Suppressor macrophage (primary cell): ENCODE data around the gene PEG3.

Experiments
- DNase-seq, 4 experiments: peaks; one replicate each; pipeline ENCODE4 v3.0.0-alpha.2; 2020 to 2022

Gene PEG3

GRCh38 chr19:56806639-56807038 is 33.9 kb downstream of the PEG3 start:
- no peak for DNase-seq
